H1 (cell line): ENCODE data around the gene MDFIC. TPM values are rescaled to one million over a fixed set of nuclear protein-coding genes. Genes with fewer than 3 reads are reported as not detected.

Source experiments
- CTCF ChIA-PET: fragments of 300-600 bp; sonication (Branson Sonifier 250); formaldehyde crosslinking; loops from one replicate; lab custom pipeline; 2021; ENCODE audit not compliant: partially characterized antibody; lab: Charles Lee
- POLR2A ChIA-PET: fragments of 300-600 bp; sonication (Branson Sonifier 250); formaldehyde crosslinking; loops from one replicate; lab custom pipeline; 2021; ENCODE audit warnings: inconsistent platforms; ENCODE audit not compliant: partially characterized antibody; lab: Charles Lee
- DNase-seq, 2 experiments: peaks; one replicate each; pipeline versions ENCODE4 v3.0.0 to v3.0.0-alpha.2; 2010 to 2022; ENCODE audit warnings: low spot score in 2 of 2, low read depth in 1 of 2, mixed read lengths in 1 of 2
- FAIRE-seq: peaks from 2 replicates; lab custom pipeline; 2011; peaks lifted over from hg19 to GRCh38; lab: Jason Lieb, UNC
- H2AFZ ChIP-seq: 2 replicates; pipeline ENCODE4 v1.8.1; 2012; ENCODE audit warnings: low read length, inconsistent platforms
- H2AK5ac ChIP-seq: 2 replicates; pipeline ENCODE4 v1.6.1; 2013; ENCODE audit warnings: low read depth, low read length
- H2BK120ac ChIP-seq: replicated peaks from 2 replicates; pipeline ENCODE3; 2013; ENCODE audit warnings: low read depth, low read length, inconsistent platforms
- H2BK12ac ChIP-seq: 2 replicates; pipeline ENCODE4 v1.6.1; 2013; ENCODE audit warnings: low read depth, low read length
- H2BK15ac ChIP-seq: 2 replicates; pipeline ENCODE4 v1.6.1; 2013; ENCODE audit warnings: low read length
- H2BK20ac ChIP-seq: 2 replicates; pipeline ENCODE4 v1.6.1; 2013; ENCODE audit warnings: low read length
- H2BK5ac ChIP-seq: 2 replicates; pipeline ENCODE4 v1.6.1; 2013; ENCODE audit warnings: low read depth, low read length
- H3K14ac ChIP-seq: 2 replicates; pipeline ENCODE4 v1.6.1; 2013; ENCODE audit warnings: inconsistent platforms; ENCODE audit not compliant: insufficient read length
- H3K18ac ChIP-seq: 2 replicates; pipeline ENCODE4 v1.6.1; 2013; ENCODE audit warnings: low read length; ENCODE audit errors: extremely low read depth
- H3K23ac ChIP-seq: 2 replicates; pipeline ENCODE4 v1.6.1; 2013; ENCODE audit warnings: inconsistent platforms; ENCODE audit not compliant: insufficient read length
- H3K23me2 ChIP-seq: 2 replicates; pipeline ENCODE4 v1.6.1; 2013; ENCODE audit warnings: low read depth, low read length
- H3K27ac ChIP-seq: 2 replicates; pipeline ENCODE4 v1.6.1; 2011; ENCODE audit warnings: low read depth, low read length, inconsistent platforms
- H3K27me3 ChIP-seq, 4 experiments: replicated peaks in 1 of 4; 1 replicate in 1 of 4; 2 replicates in 3 of 4; pipeline versions ENCODE4 v1.6.1 to v1.8.1; 2011 to 2013; ENCODE audit warnings: low read length in 3 of 4, mild to moderate bottlenecking in 3 of 4, inconsistent platforms in 2 of 4, mixed read lengths in 2 of 4, moderate library complexity in 1 of 4; ENCODE audit not compliant: control insufficient read depth in 3 of 4, insufficient read depth in 3 of 4; ENCODE audit errors: extremely low read depth in 1 of 4
- H3K36me3 ChIP-seq, 4 experiments: 2 replicates each; pipeline versions ENCODE4 v1.6.1 to v1.8.1; 2011 to 2013; ENCODE audit warnings: mild to moderate bottlenecking in 4 of 4, low read length in 3 of 4, moderate library complexity in 2 of 4, control low read depth in 1 of 4, inconsistent platforms in 1 of 4; ENCODE audit not compliant: insufficient read depth in 4 of 4, control insufficient read depth in 2 of 4
- H3K4ac ChIP-seq: replicated peaks from 2 replicates; pipeline ENCODE3; 2013; ENCODE audit warnings: low read length, low read depth, mixed read lengths, inconsistent platforms; ENCODE audit not compliant: insufficient read length
- H3K4me1 ChIP-seq, 4 experiments: replicated peaks in 1 of 4; 1 replicate in 1 of 4; 2 replicates in 3 of 4; pipeline versions ENCODE4 v1.6.1 to v1.8.1; 2011 to 2013; ENCODE audit warnings: low read length in 3 of 4, inconsistent platforms in 2 of 4, mixed read lengths in 1 of 4; ENCODE audit not compliant: insufficient read depth in 4 of 4, control insufficient read depth in 3 of 4
- H3K4me2 ChIP-seq, 2 experiments: 2 replicates each; pipeline versions ENCODE4 v1.6.1 to v1.8.1; 2011 to 2013; ENCODE audit warnings: low read depth in 2 of 2, low read length in 2 of 2, control low read depth in 1 of 2, inconsistent platforms in 1 of 2, mild to moderate bottlenecking in 1 of 2; ENCODE audit not compliant: insufficient read depth in 1 of 2
- H3K4me3 ChIP-seq, 4 experiments: fragments of 200-600, 300-600 bp in 1 of 4; sonication (generic), shearing (Covaris generic), sonication (Bioruptor Twin) in 1 of 4; 2 replicates each; pipeline versions ENCODE4 v1.5.1 to v1.8.1; 2011 to 2016; ENCODE audit warnings: low read length in 4 of 4, low read depth in 3 of 4, control low read depth in 2 of 4, inconsistent platforms in 2 of 4, mild to moderate bottlenecking in 2 of 4, mixed read lengths in 1 of 4, moderate library complexity in 1 of 4; ENCODE audit not compliant: insufficient read depth in 2 of 4; ENCODE audit errors: extremely low read depth in 1 of 4
- H3K56ac ChIP-seq: replicated peaks from 2 replicates; pipeline ENCODE3; 2013; ENCODE audit warnings: low read depth, mild to moderate bottlenecking, mixed read lengths, low read length, inconsistent platforms; ENCODE audit not compliant: insufficient read length
- H3K79me1 ChIP-seq: 2 replicates; pipeline ENCODE4 v1.6.1; 2013; ENCODE audit warnings: low read depth, low read length, control low read depth
- H3K79me2 ChIP-seq, 2 experiments: 2 replicates each; pipeline versions ENCODE4 v1.6.1 to v1.8.1; 2012 to 2013; ENCODE audit warnings: low read length in 2 of 2, mild to moderate bottlenecking in 2 of 2, inconsistent platforms in 1 of 2; ENCODE audit not compliant: insufficient read depth in 2 of 2, control insufficient read depth in 1 of 2
- H3K9ac ChIP-seq, 4 experiments: replicated peaks in 1 of 4; 1 replicate in 1 of 4; 2 replicates in 3 of 4; pipeline versions ENCODE4 v1.6.1 to v1.8.1; 2011 to 2013; ENCODE audit warnings: low read depth in 3 of 4, low read length in 3 of 4, control low read depth in 2 of 4, mild to moderate bottlenecking in 2 of 4, moderate library complexity in 2 of 4, inconsistent platforms in 1 of 4; ENCODE audit errors: extremely low read depth in 1 of 4
- H3K9me3 ChIP-seq, 2 experiments: 2 replicates each; pipeline versions ENCODE4 v1.6.1 to v1.8.1; 2012 to 2013; ENCODE audit warnings: mild to moderate bottlenecking in 2 of 2, moderate library complexity in 2 of 2, control low read depth in 1 of 2, inconsistent platforms in 1 of 2, low read depth in 1 of 2, low read length in 1 of 2, mixed read lengths in 1 of 2; ENCODE audit not compliant: insufficient read depth in 2 of 2
- H4K20me1 ChIP-seq, 2 experiments: replicated peaks in 1 of 2; 2 replicates each; pipeline versions ENCODE3 to v1.8.1; 2011 to 2013; ENCODE audit warnings: inconsistent platforms in 2 of 2, low read length in 2 of 2, mild to moderate bottlenecking in 1 of 2; ENCODE audit not compliant: insufficient read depth in 2 of 2, control insufficient read depth in 1 of 2
- H4K5ac ChIP-seq: 2 replicates; pipeline ENCODE4 v1.6.1; 2013; ENCODE audit warnings: low read length, low read depth, mixed read lengths, inconsistent platforms; ENCODE audit not compliant: insufficient read length
- H4K8ac ChIP-seq: 2 replicates; pipeline ENCODE4 v1.8.0; 2013; ENCODE audit warnings: mild to moderate bottlenecking, moderate library complexity, low read length, inconsistent platforms; ENCODE audit not compliant: insufficient read depth; ENCODE audit errors: extremely low read depth
- H4K91ac ChIP-seq: replicated peaks from 2 replicates; pipeline ENCODE3; 2013; ENCODE audit warnings: low read length, mixed read lengths, inconsistent platforms; ENCODE audit not compliant: insufficient read length
- CHD2 ChIP-seq: IDR thresholded peaks from 2 replicates; pipeline ENCODE4 v1.6.1; 2012; ENCODE audit warnings: low read length, improper control_type of control experiment
- CTCF ChIP-seq, 3 experiments: IDR thresholded peaks; 1 replicate in 2 of 3; 2 replicates in 1 of 3; pipeline versions ENCODE4 v1.5.1 to v1.6.1; 2011; ENCODE audit warnings: low read length in 3 of 3, mild to moderate bottlenecking in 3 of 3, inconsistent platforms in 2 of 3, low read depth in 1 of 3, moderate library complexity in 1 of 3; ENCODE audit not compliant: insufficient read depth in 1 of 3; ENCODE audit errors: control extremely low read depth in 1 of 3
- EGR1 ChIP-seq: IDR thresholded peaks from 2 replicates; pipeline ENCODE4 v1.6.1; 2011; ENCODE audit warnings: low read depth, low read length, borderline replicate concordance
- GABPA ChIP-seq: IDR thresholded peaks from 2 replicates; pipeline ENCODE4 v1.6.1; 2011; ENCODE audit warnings: mild to moderate bottlenecking, low read length, moderate library complexity, borderline replicate concordance; ENCODE audit not compliant: insufficient read depth
- JUN ChIP-seq: IDR thresholded peaks from 2 replicates; pipeline ENCODE4 v1.6.1; 2011; ENCODE audit warnings: low read depth, mild to moderate bottlenecking, improper control_type of control experiment, low read length
- KDM4A ChIP-seq: IDR thresholded peaks from one replicate; pipeline ENCODE4 v1.7.1; 2012; ENCODE audit warnings: low read depth, mild to moderate bottlenecking, moderate library complexity, low read length, inconsistent platforms; ENCODE audit not compliant: severe bottlenecking
- MAFK ChIP-seq: IDR thresholded peaks from 2 replicates; pipeline ENCODE4 v1.6.1; 2012; ENCODE audit warnings: low read depth, mild to moderate bottlenecking, improper control_type of control experiment, low read length
- POLR2A ChIP-seq, 2 experiments: IDR thresholded peaks; 1 replicate in 1 of 2; 2 replicates in 1 of 2; pipeline ENCODE4 v1.6.1; 2011; ENCODE audit warnings: low read depth in 2 of 2, low read length in 2 of 2, mild to moderate bottlenecking in 2 of 2; ENCODE audit errors: control extremely low read depth in 1 of 2
- RFX5 ChIP-seq: IDR thresholded peaks from 2 replicates; pipeline ENCODE4 v1.6.1; 2011; ENCODE audit warnings: low read depth, low read length, improper control_type of control experiment, borderline replicate concordance
- SIN3A ChIP-seq, 2 experiments: IDR thresholded peaks in 1 of 2; conservative IDR thresholded peaks in 1 of 2; 2 replicates each; pipeline ENCODE4 v1.6.1; 2011 to 2012; ENCODE audit warnings: low read length in 2 of 2, improper control_type of control experiment in 1 of 2, low read depth in 1 of 2, mild to moderate bottlenecking in 1 of 2
- SUZ12 ChIP-seq: fragments of 200-600 bp; sonication (generic); IDR thresholded peaks from 2 replicates; pipeline ENCODE4 v1.6.1; 2012; ENCODE audit warnings: mild to moderate bottlenecking, inconsistent platforms, low read length, moderate library complexity, mixed read lengths
- TAF1 ChIP-seq: IDR thresholded peaks from 2 replicates; pipeline ENCODE4 v1.6.1; 2011; ENCODE audit warnings: mild to moderate bottlenecking, low read depth, low read length
- ZNF274 ChIP-seq: IDR thresholded peaks from 2 replicates; pipeline ENCODE4 v1.7.0; 2012; ENCODE audit warnings: low read length, borderline replicate concordance; ENCODE audit errors: extremely low read depth
- WGBS, 2 experiments: shearing (Covaris generic) in 1 of 2; methylation state at CpG; one replicate each; pipeline versions ENCODE4 v1.1.6 to v1.1.7; 2013 to 2015; ENCODE audit warnings: low lambda C conversion rate in 2 of 2, mixed read lengths in 2 of 2, inconsistent platforms in 1 of 2, low coverage in 1 of 2, missing lambda C conversion rate in 1 of 2; ENCODE audit not compliant: insufficient replicate concordance in 2 of 2, insufficient coverage in 1 of 2, insufficient read length in 1 of 2; ENCODE audit errors: extremely low coverage in 1 of 2, missing lambda C conversion rate in 1 of 2; 5-methylcytosine and 5-hydroxymethylcytosine counted together
- polyA plus RNA-seq, 7 experiments: library from polyadenylated mRNA; depleted of rRNA in 3 of 7; stranded (reverse) in 5 of 7; unstranded in 2 of 7; fragments of >200 nt in 5 of 7; fragments of 200-250 nt in 2 of 7; gene quantifications; 1 replicate in 5 of 7; 2 replicates in 1 of 7; 4 replicates in 1 of 7; pipeline versions ENCODE4 v1.2.1 to v1.2.3, GENCODE V29; 2011 to 2013; ENCODE audit warnings: missing spikeins in 2 of 7, mixed read lengths in 2 of 7
- total RNA-seq: library from RNA; stranded (reverse); fragmentation: NEBNext Ultra II Directional; extraction: Animal tissue kit (Norgen Biotek cat#: 25700); gene quantifications from 2 replicates; pipeline ENCODE4 v1.2.1, GENCODE V29; 2021

MDFIC gene
- total and polyA plus RNA-seq, 2 of the 8 experiments (the other 6 are each of a cell fraction or from before 2014, with no cell fraction given) = 2.3 to 11.4 TPM

- POLR2A ChIA-PET = no interaction called here
- Histone ChIP-seq H2BK12ac (no peak overlapping the region), H3K23ac (no peak overlapping the region), H3K56ac (no peak overlapping the region), H3K36me3 (no peaks in the 10 kb centered on the region; a peak in 1 of 8 replicates), H2AFZ (no peak overlapping the region), H2BK20ac (no peak overlapping the region), H3K18ac (no peak overlapping the region), H4K91ac (no peak overlapping the region), H3K14ac (no peak overlapping the region), H3K4me1 (no peaks in the 10 kb centered on the region), H3K27ac (no peak overlapping the region), H3K4me3 (no peak overlapping the region), H3K4me2 (no peak overlapping the region), H3K9ac (no peak overlapping the region), H3K9me3 (no peaks in the 10 kb centered on the region), H2BK5ac (no peak overlapping the region), H2BK120ac (no peak overlapping the region), H3K79me2 (no peaks in the 10 kb centered on the region; a peak in 1 of 4 replicates), H2BK15ac (no peak overlapping the region), H4K8ac (no peak overlapping the region), H2AK5ac (no peak overlapping the region), H3K23me2 (no peaks in the 10 kb centered on the region), H4K5ac (no peak overlapping the region), H3K79me1 (no peaks in the 10 kb centered on the region), H3K4ac (no peak overlapping the region), H3K27me3 (no peaks in the 10 kb centered on the region), H4K20me1 (no peaks in the 10 kb centered on the region)
- WGBS, 2 experiments = 93% methylated on average over 1 of the region's 1 CpG; no CpG with 5 or more reads in 1 of the 2 experiments
- DNase-seq (no peak), FAIRE-seq (no peak)
- CTCF ChIA-PET = no interaction called here
- TF ChIP-seq ZNF274 (no peak), CTCF (IDR thresholded peaks at IDR 0.05; ENCODE audit: control extremely low read depth in 1 of 3, insufficient read depth in 1 of 3, low read depth in 1 of 3, low read length in 3 of 3) (no peak), RFX5 (no peak), KDM4A (no peak), TAF1 (no peak), MAFK (no peak), POLR2A (IDR thresholded peaks at IDR 0.05; ENCODE audit: control extremely low read depth in 1 of 2, low read depth in 2 of 2, low read length in 2 of 2) (no peak), CHD2 (no peak), SUZ12 (no peak), SIN3A (conservative IDR thresholded peaks at IDR 0.05 in 1 of 2, IDR thresholded peaks at IDR 0.05 in 1 of 2; ENCODE audit: low read depth in 1 of 2, low read length in 2 of 2) (no peak), GABPA (no peak), JUN (no peak), EGR1 (no peak)
Observed at GRCh38 chr7:114937446-114937845, 15.6 kb downstream of the MDFIC start.
